Mucosa of rectum (tissue), 2 donors: ENCODE measurements around the gene NTSR1.
"Not testable (repeated sequence)": the region's sequence is repeated elsewhere in the genome, so short reads cannot be mapped to it uniquely, and the experiment has no call there.

Experiments used
- H3K27ac ChIP-seq, 2 donors: one replicate each; pipeline ENCODE4 v1.7.0; 2013; ENCODE audit warnings: inconsistent platforms in 2 of 2, low read depth in 2 of 2, low read length in 2 of 2
- H3K27me3 ChIP-seq, 2 donors: one replicate each; pipeline ENCODE4 v1.7.0; 2013; ENCODE audit warnings: low read length in 2 of 2; ENCODE audit not compliant: control insufficient read depth in 2 of 2, insufficient read depth in 2 of 2
- H3K36me3 ChIP-seq, 2 donors: one replicate each; pipeline ENCODE4 v1.7.0; 2013; ENCODE audit warnings: low read length in 2 of 2; ENCODE audit not compliant: control insufficient read depth in 2 of 2, insufficient read depth in 2 of 2
- H3K4me1 ChIP-seq, 2 donors: one replicate each; pipeline ENCODE4 v1.7.0; 2013; ENCODE audit warnings: low read length in 2 of 2, mild to moderate bottlenecking in 1 of 2; ENCODE audit not compliant: control insufficient read depth in 2 of 2, insufficient read depth in 2 of 2
- H3K4me3 ChIP-seq, 2 donors: one replicate each; pipeline ENCODE4 v1.7.0; 2013; ENCODE audit warnings: low read length in 2 of 2
- H3K9ac ChIP-seq, 2 donors: one replicate each; pipeline ENCODE4 v1.7.0; 2013; ENCODE audit warnings: low read length in 2 of 2, low read depth in 1 of 2, mild to moderate bottlenecking in 1 of 2
- H3K9me3 ChIP-seq, 2 donors: one replicate each; pipeline ENCODE4 v1.7.0; 2013; ENCODE audit warnings: low read length in 2 of 2; ENCODE audit not compliant: control insufficient read depth in 2 of 2
- donor health status: healthy.
- donor health status: Normal muscosa, but diverticular disease.

Gene NTSR1

GRCh38 chr20:62675156-62675876 lies 33.3 kb upstream of the NTSR1 start:
- Histone ChIP-seq H3K9ac (no peak overlapping the region), H3K36me3 (peaks cover 0 to 2% of the 10 kb centered on the region in 2 donors), H3K4me1 (no peaks in the 10 kb centered on the region), H3K27me3 (no peaks in the 10 kb centered on the region), H3K9me3 (no peaks in the 10 kb centered on the region), H3K27ac (no peak overlapping the region), H3K4me3 (no peak overlapping the region)

- Histone ChIP-seq H3K9me3 (no peaks in the 10 kb centered on the region), H3K27me3 (no peaks in the 10 kb centered on the region), H3K27ac (no peak overlapping the region), H3K4me3 (no peak overlapping the region), H3K36me3 (peaks cover 0 to 2% of the 10 kb centered on the region in 2 donors), H3K9ac (no peak overlapping the region), H3K4me1 (no peaks in the 10 kb centered on the region)
Measured at GRCh38 chr20:62675877-62676260, 32.8 kb upstream of the NTSR1 start.

GRCh38 chr20:62676976-62677375 lies 31.7 kb upstream of the NTSR1 start:
- no peaks in the 10 kb centered on the region for H3K27me3 ChIP-seq
- H3K4me3 ChIP-seq, result no peak overlapping the region
- H3K9ac ChIP-seq, result no peak overlapping the region
- H3K9me3 ChIP-seq, result no peaks in the 10 kb centered on the region
- H3K4me1 ChIP-seq, result no peaks in the 10 kb centered on the region
- H3K36me3 ChIP-seq, result peaks cover 0 to 2% of the 10 kb centered on the region in 2 donors
- no peak overlapping the region for H3K27ac ChIP-seq

- Histone ChIP-seq H3K9me3 (no peaks in the 10 kb centered on the region), H3K27ac (no peak overlapping the region), H3K4me1 (no peaks in the 10 kb centered on the region), H3K27me3 (no peaks in the 10 kb centered on the region), H3K9ac (no peak overlapping the region), H3K36me3 (no peaks in the 10 kb centered on the region), H3K4me3 (no peak overlapping the region)
Measured at GRCh38 chr20:62677678-62678077, 31.0 kb upstream of the NTSR1 start.

GRCh38 chr20:62678553-62678952 lies 30.1 kb upstream of the NTSR1 start:
- H3K36me3 ChIP-seq, result no peaks in the 10 kb centered on the region
- H3K4me1 ChIP-seq, result no peaks in the 10 kb centered on the region
- H3K9me3 ChIP-seq, result no peaks in the 10 kb centered on the region
- H3K4me3 ChIP-seq, result no peak overlapping the region
- H3K27me3 ChIP-seq, result no peaks in the 10 kb centered on the region
- H3K27ac ChIP-seq, result no peak overlapping the region
- no peak overlapping the region for H3K9ac ChIP-seq

- Histone ChIP-seq H3K36me3 (no peaks in the 10 kb centered on the region), H3K9ac (no peak overlapping the region), H3K9me3 (no peaks in the 10 kb centered on the region), H3K4me3 (no peak overlapping the region), H3K27ac (no peak overlapping the region), H3K27me3 (no peaks in the 10 kb centered on the region), H3K4me1 (no peaks in the 10 kb centered on the region)
Measured at GRCh38 chr20:62679978-62680589, 28.6 kb upstream of the NTSR1 start.

- Histone ChIP-seq H3K9me3 (no peaks in the 10 kb centered on the region), H3K27ac (no peak overlapping the region), H3K4me3 (no peak overlapping the region), H3K36me3 (no peaks in the 10 kb centered on the region), H3K4me1 (peaks cover 3 to 8% of the 10 kb centered on the region in 2 donors), H3K9ac (no peak overlapping the region), H3K27me3 (peaks cover 0 to 7% of the 10 kb centered on the region in 2 donors)
Measured at GRCh38 chr20:62682912-62683517, 25.6 kb upstream of the NTSR1 start.

- not testable (repeated sequence) for H3K4me1 ChIP-seq, H3K9ac ChIP-seq, H3K27ac ChIP-seq, H3K36me3 ChIP-seq, H3K4me3 ChIP-seq, H3K9me3 ChIP-seq, H3K27me3 ChIP-seq
Measured at GRCh38 chr20:62683660-62684322, 24.8 kb upstream of the NTSR1 start.

GRCh38 chr20:62684981-62685380 lies 23.7 kb upstream of the NTSR1 start:
- Histone ChIP-seq H3K9me3 (no peaks in the 10 kb centered on the region), H3K4me3 (no peak overlapping the region), H3K4me1 (peaks cover 3 to 8% of the 10 kb centered on the region in 2 donors), H3K27ac (no peak overlapping the region), H3K9ac (no peak overlapping the region), H3K27me3 (peaks cover 0 to 7% of the 10 kb centered on the region in 2 donors), H3K36me3 (no peaks in the 10 kb centered on the region)
